Naive B cell (primary cell): ENCODE measurements around the gene COL6A2. TPM values are rescaled to one million over a fixed set of nuclear protein-coding genes. Genes with fewer than 3 reads are reported as not detected.
"Not testable (repeated sequence)": the region's sequence is repeated elsewhere in the genome, so short reads cannot be mapped to it uniquely, and the experiment has no call there.

Experiments
- ATAC-seq, 2 donors: fragments of 150-1000 bp; cut with Tn5 transposase; 2 replicates each; pipeline ENCODE4 v1.10.0; 2021; ENCODE audit warnings: low read depth in 2 of 2, mild to moderate bottlenecking in 2 of 2, moderate library complexity in 2 of 2
- DNase-seq: peaks from one replicate; pipeline ENCODE4 v3.0.0; 2022
- H3K27ac Mint-ChIP-seq, 6 donors: one replicate each; pipeline ENCODE4 v1.8.0; 2020 to 2022; ENCODE audit warnings: mild to moderate bottlenecking in 6 of 6, mixed read lengths in 6 of 6, moderate library complexity in 5 of 6, inconsistent platforms in 2 of 6
- H3K27me3 Mint-ChIP-seq, 3 donors: one replicate each; pipeline ENCODE4 v1.8.0; 2021 to 2022; ENCODE audit warnings: mixed read lengths in 3 of 3, mild to moderate bottlenecking in 1 of 3
- H3K36me3 Mint-ChIP-seq, 2 donors: one replicate each; pipeline ENCODE4 v1.8.0; 2020 to 2022; ENCODE audit warnings: mixed read lengths in 2 of 2, inconsistent platforms in 1 of 2, mild to moderate bottlenecking in 1 of 2
- H3K4me1 Mint-ChIP-seq, 3 donors: one replicate each; pipeline ENCODE4 v1.8.0; 2020 to 2022; ENCODE audit warnings: mixed read lengths in 3 of 3, inconsistent platforms in 1 of 3, mild to moderate bottlenecking in 1 of 3, moderate library complexity in 1 of 3
- H3K4me3 Mint-ChIP-seq, 8 donors: one replicate each; pipeline ENCODE4 v1.8.0; 2020 to 2022; ENCODE audit warnings: mild to moderate bottlenecking in 8 of 8, mixed read lengths in 8 of 8, moderate library complexity in 8 of 8, inconsistent platforms in 2 of 8
- H3K9me3 Mint-ChIP-seq, 7 donors: one replicate each; pipeline ENCODE4 v1.8.0; 2020 to 2022; ENCODE audit warnings: mixed read lengths in 7 of 7, mild to moderate bottlenecking in 5 of 7, inconsistent platforms in 2 of 7, moderate library complexity in 1 of 7
- polyA plus RNA-seq, 6 donors: library from polyadenylated mRNA; unstranded; fragments of 300-500 nt; fragmentation: Illumina TruSeq; gene quantifications; one replicate each; pipeline ENCODE4 v1.2.3, GENCODE V29; 2021; ENCODE audit warnings: low read depth in 6 of 6

Gene COL6A2
- polyA plus RNA-seq, 6 donors from 2014 or later = 0.16 to 0.56 (median 0.17) TPM; not detected in 2

- H3K9me3 Mint-ChIP-seq = peaks cover 6 to 44% (median 22%) of the 10 kb centered on the region in 7 donors
- peaks cover 0 to 14% of the 10 kb centered on the region in 2 donors for H3K36me3 Mint-ChIP-seq
- not testable (repeated sequence) for DNase-seq, H3K4me1 Mint-ChIP-seq, ATAC-seq, H3K4me3 Mint-ChIP-seq, H3K27ac Mint-ChIP-seq
- peaks cover 0 to 13% (median 8%) of the 10 kb centered on the region in 3 donors for H3K27me3 Mint-ChIP-seq
Observed at GRCh38 chr21:46085259-46085658, 12.7 kb upstream of the COL6A2 start.

DNA sequence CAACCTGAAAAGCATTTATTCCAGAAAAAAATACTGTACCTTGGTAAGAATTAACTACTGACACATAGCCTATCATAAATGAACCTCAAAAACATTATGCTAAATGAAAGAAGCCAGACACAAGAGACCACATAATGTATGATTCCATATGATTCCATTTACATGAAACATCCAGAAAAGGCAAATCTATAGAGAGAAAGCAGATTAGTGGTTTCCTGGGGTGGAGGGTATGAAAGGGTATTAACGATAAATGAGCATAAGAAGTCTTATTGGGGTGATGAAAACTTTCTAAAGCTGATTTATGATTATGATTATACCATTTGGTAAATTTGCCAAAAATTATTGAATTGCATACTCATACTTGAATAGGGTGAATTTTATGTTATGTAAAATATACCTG is 10.3 kb upstream of the COL6A2 start:
- peaks cover 0 to 13% (median 3%) of the 10 kb centered on the region in 3 donors for H3K27me3 Mint-ChIP-seq
- peaks cover 15 to 49% (median 26%) of the 10 kb centered on the region in 7 donors for H3K9me3 Mint-ChIP-seq
- no peak overlapping the region for H3K27ac Mint-ChIP-seq
- no peak for ATAC-seq
- peaks cover 0 to 20% of the 10 kb centered on the region in 2 donors for H3K36me3 Mint-ChIP-seq
- no peak for DNase-seq
- peaks cover 0 to 5% (median 0%) of the 10 kb centered on the region in 3 donors for H3K4me1 Mint-ChIP-seq
- H3K4me3 Mint-ChIP-seq = no peak overlapping the region

- H3K27ac Mint-ChIP-seq = no peak overlapping the region
- peaks cover 0 to 20% of the 10 kb centered on the region in 2 donors for H3K36me3 Mint-ChIP-seq
- H3K9me3 Mint-ChIP-seq = peaks cover 15 to 49% (median 26%) of the 10 kb centered on the region in 7 donors
- ATAC-seq (no peak), DNase-seq (no peak)
- H3K4me1 Mint-ChIP-seq = peaks cover 0 to 5% (median 0%) of the 10 kb centered on the region in 3 donors
- H3K4me3 Mint-ChIP-seq = no peak overlapping the region
- peaks cover 0 to 13% (median 0%) of the 10 kb centered on the region in 3 donors for H3K27me3 Mint-ChIP-seq
Observed at GRCh38 chr21:46088189-46088588, 9.7 kb upstream of the COL6A2 start.

DNA sequence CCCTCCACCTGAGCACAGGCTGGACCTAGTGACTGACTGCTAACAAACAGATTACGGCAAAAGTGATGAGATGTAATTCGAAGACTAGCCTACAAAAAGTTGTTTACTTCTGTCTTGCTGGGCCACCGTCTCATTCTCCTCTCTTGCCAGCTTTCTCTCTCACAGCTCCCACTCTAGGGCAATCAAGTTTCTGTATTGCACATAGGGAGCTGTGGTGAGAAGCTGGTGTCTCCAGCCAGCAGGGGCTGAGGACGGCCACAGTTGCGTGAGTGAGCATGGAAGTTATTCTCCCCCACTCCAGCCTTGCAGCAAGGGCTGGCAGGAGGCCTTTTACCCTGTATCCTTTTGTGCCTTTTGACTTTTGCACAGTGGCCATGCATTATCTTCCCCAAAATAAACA is 8.6 kb upstream of the COL6A2 start:
- Mint-ChIP-seq H3K36me3 (peaks cover 0 to 20% of the 10 kb centered on the region in 2 donors), H3K4me1 (peaks cover 0 to 5% (median 0%) of the 10 kb centered on the region in 3 donors), H3K27me3 (peaks cover 0 to 13% (median 0%) of the 10 kb centered on the region in 3 donors), H3K27ac (no peak overlapping the region), H3K9me3 (peaks cover 15 to 49% (median 26%) of the 10 kb centered on the region in 7 donors), H3K4me3 (no peak overlapping the region)
- ATAC-seq = no peak
- DNase-seq = no peak

- Mint-ChIP-seq H3K4me3 (no peak overlapping the region), H3K27ac (no peak overlapping the region), H3K9me3 (peaks cover 15 to 43% (median 26%) of the 10 kb centered on the region in 7 donors)
Observed at GRCh38 chr21:46091118-46091517, 6.8 kb upstream of the COL6A2 start.

DNA sequence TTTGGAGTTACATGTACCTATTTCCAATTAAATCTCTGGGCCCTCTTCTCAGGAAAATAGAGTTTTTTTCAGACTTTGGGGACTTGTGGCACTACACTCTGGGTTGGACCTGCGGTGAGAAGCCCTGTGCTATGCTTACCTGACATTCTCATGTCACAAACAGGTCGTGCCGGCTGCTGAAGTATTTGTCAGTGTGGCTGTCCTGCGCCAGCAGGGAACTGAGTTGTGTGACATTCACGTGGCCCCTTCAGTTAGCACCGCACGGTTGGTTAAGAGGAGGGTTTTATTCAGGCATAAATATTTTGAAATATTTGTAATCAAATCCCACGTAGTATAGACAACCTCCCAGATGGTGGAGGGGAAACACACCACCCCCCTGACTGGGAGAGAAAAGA is 6.3 kb upstream of the COL6A2 start:
- H3K27ac Mint-ChIP-seq = no peak overlapping the region

More at GRCh38 chr21:46091118-46091517, 6.8 kb upstream of the COL6A2 start:
- DNase-seq (no peak), ATAC-seq (no peak)
- Mint-ChIP-seq H3K36me3 (peaks cover 0 to 20% of the 10 kb centered on the region in 2 donors), H3K4me1 (peaks cover 0 to 5% (median 0%) of the 10 kb centered on the region in 3 donors), H3K27me3 (peaks cover 0 to 23% (median 11%) of the 10 kb centered on the region in 3 donors)

DNA sequence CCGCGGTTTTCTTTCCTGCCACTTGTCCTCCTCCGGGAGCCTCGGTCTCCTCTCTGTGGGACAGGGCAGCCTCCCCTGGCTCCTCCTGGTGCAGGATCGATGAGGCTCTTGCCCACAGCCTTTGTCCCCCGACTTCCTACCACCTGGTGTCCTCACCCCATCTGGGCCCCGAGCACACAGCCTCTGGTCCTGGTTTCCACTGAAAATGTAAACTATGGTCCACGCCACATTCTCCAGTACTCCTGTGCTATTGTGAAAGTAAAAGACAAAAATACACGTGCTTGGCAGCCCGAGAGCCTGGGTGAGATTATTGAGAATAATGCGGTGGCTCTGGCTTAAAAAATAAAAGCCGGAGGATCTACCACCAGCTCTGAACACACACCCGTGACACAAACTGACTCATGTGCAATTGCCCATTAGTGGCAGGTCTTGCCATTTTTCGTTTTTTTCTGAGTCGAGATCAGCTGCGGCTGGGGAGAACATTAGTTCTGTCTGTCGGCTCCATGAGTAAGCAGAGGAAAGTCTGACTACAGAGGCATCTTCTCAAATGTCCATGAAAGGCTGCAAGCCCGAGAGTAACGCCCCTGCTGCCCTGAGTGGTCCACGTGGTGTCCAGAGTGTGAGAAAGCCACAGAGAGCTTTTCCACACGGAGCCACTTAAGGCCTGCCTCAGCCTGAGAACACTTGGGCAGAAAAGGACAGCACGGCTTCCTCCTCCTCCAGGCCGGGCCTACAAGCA is 5.7 kb upstream of the COL6A2 start:
- Mint-ChIP-seq H3K9me3 (peaks cover 10 to 33% (median 19%) of the 10 kb centered on the region in 7 donors), H3K4me1 (peaks cover 0 to 5% (median 4%) of the 10 kb centered on the region in 3 donors), H3K4me3 (no peak overlapping the region), H3K27ac (no peak overlapping the region), H3K27me3 (peaks cover 6 to 28% (median 22%) of the 10 kb centered on the region in 3 donors), H3K36me3 (peaks cover 0 to 11% of the 10 kb centered on the region in 2 donors)
- DNase-seq (no peak), ATAC-seq (no peak)

More for the DNA sequence above, 6.3 kb upstream of the COL6A2 start:
- ATAC-seq (no peak), DNase-seq (no peak)
- peaks cover 14 to 38% (median 24%) of the 10 kb centered on the region in 7 donors for H3K9me3 Mint-ChIP-seq
- no peak overlapping the region for H3K4me3 Mint-ChIP-seq
- H3K4me1 Mint-ChIP-seq = peaks cover 0 to 5% (median 0%) of the 10 kb centered on the region in 3 donors
- peaks cover under 1 to 27% (median 16%) of the 10 kb centered on the region in 3 donors for H3K27me3 Mint-ChIP-seq
- peaks cover 0 to 17% of the 10 kb centered on the region in 2 donors for H3K36me3 Mint-ChIP-seq

DNA sequence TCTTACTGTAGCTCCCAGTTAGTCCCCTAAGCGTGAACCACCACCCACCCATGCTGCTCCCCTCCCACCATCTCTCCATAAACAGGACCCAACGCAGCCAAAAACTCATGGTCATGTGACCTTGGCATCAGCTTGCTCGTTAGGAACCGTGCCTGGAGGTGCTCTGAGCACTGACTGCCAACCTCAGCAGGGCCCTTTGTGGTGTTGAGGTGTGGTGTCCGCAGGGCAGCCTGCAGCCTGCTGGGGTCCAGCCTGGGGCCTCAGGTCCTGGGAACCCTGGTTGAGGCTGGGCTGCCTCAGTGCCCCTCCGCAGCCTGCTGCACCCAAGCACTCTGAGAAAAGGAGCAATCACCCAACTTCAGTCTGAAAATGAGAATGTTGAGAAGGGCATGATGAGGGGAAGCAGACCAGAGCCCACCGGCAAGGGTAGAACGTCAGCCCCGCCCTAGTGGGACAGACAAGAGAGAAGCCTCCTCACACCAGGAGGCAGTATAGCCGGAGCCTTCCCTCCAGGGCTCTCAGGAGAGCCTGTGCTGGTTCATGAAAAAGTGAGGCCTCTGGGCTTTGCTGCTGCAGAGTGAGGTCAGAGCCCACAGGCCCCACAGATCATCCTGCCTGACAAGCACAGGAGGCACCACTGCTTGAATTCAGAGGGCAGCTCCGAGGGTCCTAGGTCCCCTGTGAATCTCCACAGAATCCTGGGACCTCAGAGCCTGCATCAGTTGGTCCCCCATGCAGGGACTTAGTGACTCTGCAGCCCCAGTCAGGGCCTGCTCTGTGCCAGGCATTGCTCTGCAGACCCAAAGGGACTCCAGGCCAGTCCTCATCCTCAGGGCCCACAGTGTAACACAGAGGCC is 4.9 kb upstream of the COL6A2 start:
- DNase-seq (no peak), ATAC-seq (no peak)
- H3K9me3 Mint-ChIP-seq = peaks cover 8 to 27% (median 13%) of the 10 kb centered on the region in 7 donors
- peaks cover 6 to 27% (median 23%) of the 10 kb centered on the region in 3 donors for H3K27me3 Mint-ChIP-seq
- H3K4me1 Mint-ChIP-seq = peaks cover 0 to 5% (median 4%) of the 10 kb centered on the region in 3 donors
- no peak overlapping the region for H3K27ac Mint-ChIP-seq
- H3K4me3 Mint-ChIP-seq = no peak overlapping the region
- H3K36me3 Mint-ChIP-seq = peaks cover 0 to 8% of the 10 kb centered on the region in 2 donors

DNA sequence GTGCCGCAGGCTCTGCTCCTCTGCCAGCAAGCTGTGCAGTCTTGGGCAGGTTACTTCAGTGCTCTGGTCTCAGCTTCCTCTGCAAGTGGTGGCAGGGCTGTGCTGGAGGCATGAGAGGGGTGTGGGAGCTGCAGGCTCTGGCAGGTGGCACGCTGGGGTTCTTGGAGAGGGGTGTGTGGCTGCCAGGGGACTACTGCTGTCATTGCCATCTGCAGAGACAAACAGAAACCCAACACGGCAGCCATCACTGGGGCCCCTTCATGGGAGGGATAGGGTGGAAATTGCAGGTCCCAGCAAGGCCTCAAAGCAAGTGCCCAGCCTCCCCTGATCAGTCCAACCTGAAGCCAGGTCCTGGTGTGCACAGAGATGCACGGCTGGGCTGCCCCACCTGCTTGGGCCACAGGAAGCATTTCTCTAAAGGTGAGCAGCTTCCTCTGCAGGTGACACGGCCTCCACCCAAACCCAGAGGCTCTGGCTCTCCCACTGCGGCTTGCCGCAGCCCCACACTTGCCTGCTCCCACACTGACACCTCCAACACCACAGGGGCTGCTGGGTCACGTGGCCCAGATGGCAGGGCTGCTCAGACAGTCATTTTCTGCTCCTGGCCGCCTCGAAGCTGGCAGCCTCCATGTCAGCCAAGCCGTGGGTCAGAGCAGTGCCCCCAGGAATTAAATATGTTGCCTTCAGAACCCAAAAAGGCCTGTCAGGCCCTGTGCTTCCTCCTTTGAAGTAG is 4.1 kb upstream of the COL6A2 start:
- no peak for DNase-seq
- peaks cover under 1 to 19% (median 9%) of the 10 kb centered on the region in 7 donors for H3K9me3 Mint-ChIP-seq
- no peak overlapping the region for H3K4me3 Mint-ChIP-seq
- H3K27ac Mint-ChIP-seq = no peak overlapping the region
- peaks cover 0 to 8% of the 10 kb centered on the region in 2 donors for H3K36me3 Mint-ChIP-seq
- H3K4me1 Mint-ChIP-seq = peaks cover under 1 to 5% (median 4%) of the 10 kb centered on the region in 3 donors
- peaks cover 6 to 23% (median 21%) of the 10 kb centered on the region in 3 donors for H3K27me3 Mint-ChIP-seq
- ATAC-seq = no peak

- Mint-ChIP-seq H3K4me1 (peaks cover 3 to 5% (median 4%) of the 10 kb centered on the region in 3 donors), H3K9me3 (peaks cover 0 to 12% (median 8%) of the 10 kb centered on the region in 7 donors), H3K36me3 (peaks cover 0 to 8% of the 10 kb centered on the region in 2 donors), H3K27me3 (peaks cover 6 to 23% (median 21%) of the 10 kb centered on the region in 3 donors), H3K4me3 (no peak overlapping the region), H3K27ac (no peak overlapping the region)
- DNase-seq = no peak
- no peak for ATAC-seq
Observed at GRCh38 chr21:46094401-46095082, 3.4 kb upstream of the COL6A2 start.

DNA sequence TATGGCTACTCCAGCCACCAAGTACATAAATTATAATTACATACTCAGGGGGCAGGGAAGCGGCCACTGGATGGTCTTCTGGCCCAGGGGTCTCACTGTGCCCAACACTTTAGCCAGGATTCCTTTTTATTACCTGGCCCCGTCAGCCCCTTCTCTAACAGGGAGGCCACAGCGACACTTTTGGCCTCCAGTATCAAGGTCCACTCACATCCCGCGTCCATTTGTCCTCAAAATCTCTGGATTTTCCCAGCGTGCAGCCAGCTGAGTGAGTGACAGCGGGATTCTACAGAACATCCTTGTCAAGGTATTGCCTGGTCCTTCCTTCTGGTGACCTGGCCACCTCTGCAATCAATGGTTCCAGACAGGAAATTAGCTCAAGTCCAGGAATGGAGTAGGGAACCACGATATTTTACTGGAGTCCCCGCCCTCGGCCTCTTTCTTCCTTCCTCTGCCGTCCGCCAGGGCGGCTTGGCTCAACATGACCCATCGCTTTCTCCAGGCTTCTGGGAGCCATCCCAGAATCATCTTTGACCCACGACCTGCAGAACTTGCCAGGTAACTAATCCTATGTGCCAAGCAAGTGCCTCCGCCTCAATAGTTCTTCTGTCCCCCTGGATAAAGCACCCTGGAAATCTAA is 2.7 kb upstream of the COL6A2 start:
- H3K27me3 Mint-ChIP-seq = peaks cover 11 to 28% (median 27%) of the 10 kb centered on the region in 3 donors
- DNase-seq (no peak), ATAC-seq (no peak)
- H3K4me1 Mint-ChIP-seq = peaks cover 3 to 5% (median 4%) of the 10 kb centered on the region in 3 donors
- peaks cover 0 to 7% of the 10 kb centered on the region in 2 donors for H3K36me3 Mint-ChIP-seq
- H3K9me3 Mint-ChIP-seq = peaks cover 0 to 10% (median 3%) of the 10 kb centered on the region in 7 donors
- no peak overlapping the region for H3K27ac Mint-ChIP-seq
- peak overlapping the region in 1 of 8 donors; percentile 9 for H3K4me3 Mint-ChIP-seq
